NCI-H1092 treated with DMSO at 0.1 percent for 48 hours (cell line): Measurements from ENCODE around the gene ITPRIP.

Experiments
- DNase-seq: peaks from one replicate; lab custom pipeline; 2025; lab: John Stamatoyannopoulos, UW

ITPRIP gene

DNA sequence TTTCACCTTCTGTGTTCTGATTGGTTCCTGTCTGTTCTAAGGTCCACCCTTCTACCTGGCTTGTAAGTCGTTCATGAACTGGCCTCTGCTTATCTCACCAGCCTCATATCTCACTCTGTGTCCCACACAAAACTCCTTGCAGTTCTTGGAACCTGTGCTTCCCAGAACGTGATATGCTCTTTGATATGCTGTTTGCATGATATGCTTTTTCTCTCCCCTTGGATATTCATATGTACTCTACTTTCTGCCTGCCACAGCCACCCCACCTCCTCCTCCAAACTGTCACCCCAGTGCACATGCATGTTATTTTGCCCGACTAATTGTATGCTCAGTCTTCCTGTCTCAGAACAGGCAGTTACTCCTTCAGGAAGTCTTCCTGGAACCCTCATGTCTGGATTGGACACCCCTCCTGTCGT lies 1.9 kb upstream of the ITPRIP start:
- no peak for DNase-seq

DNA sequence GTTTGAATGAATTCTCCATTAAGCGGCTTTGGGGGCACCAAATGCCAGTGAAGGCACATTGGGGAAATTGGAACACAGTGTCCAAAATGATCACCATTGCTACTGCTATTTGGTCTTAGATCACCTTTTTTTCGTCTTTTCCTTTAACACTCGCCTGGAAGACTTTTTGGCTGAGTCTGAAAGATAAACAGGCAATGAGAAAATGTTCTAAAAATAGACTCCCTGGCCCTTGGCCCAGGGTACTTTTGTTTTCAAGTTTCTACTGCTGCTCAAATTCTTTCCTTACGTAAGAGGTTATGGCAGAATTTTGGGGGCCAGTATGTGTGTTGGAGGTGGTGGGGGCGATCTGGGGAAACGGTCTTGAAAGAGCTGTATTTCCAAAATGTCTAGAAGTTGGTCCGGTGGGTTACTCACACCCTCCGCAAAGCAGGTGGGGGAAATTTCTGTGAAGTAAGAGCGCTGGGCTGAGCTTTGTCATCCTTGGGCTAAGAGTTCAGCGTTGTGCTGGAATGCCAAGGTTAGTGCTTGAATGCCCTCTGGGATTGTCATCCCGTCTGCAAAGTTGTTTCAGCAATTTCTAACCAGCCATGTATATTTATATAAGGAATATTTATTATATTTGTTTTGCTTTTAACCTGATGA lies 1.3 kb upstream of the ITPRIP start:
- DNase-seq = no peak

DNA sequence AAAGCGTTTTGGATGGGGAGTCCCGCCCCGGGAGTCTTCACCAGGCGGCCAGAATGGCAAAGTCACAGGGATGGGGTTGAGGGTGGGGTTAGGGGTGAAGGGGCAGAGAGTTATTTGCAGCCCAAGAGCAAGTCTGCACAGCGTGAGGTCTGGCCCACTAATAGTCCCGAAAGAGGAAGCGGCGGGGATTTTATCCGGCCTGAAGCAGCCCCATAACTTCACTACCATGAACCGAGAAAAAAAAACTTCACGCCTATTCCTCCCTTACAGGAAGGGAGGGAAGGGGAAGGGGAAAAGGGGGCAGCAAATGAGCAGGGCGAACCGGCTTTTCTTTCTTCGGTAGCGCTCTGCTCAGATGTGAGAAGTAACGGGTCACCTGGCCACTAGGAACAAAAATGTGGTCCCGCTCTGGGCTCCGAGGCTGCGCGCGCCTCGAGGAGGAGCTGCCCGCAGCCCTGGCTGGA lies 712 bp downstream of the ITPRIP start:
- no peak for DNase-seq

DNA sequence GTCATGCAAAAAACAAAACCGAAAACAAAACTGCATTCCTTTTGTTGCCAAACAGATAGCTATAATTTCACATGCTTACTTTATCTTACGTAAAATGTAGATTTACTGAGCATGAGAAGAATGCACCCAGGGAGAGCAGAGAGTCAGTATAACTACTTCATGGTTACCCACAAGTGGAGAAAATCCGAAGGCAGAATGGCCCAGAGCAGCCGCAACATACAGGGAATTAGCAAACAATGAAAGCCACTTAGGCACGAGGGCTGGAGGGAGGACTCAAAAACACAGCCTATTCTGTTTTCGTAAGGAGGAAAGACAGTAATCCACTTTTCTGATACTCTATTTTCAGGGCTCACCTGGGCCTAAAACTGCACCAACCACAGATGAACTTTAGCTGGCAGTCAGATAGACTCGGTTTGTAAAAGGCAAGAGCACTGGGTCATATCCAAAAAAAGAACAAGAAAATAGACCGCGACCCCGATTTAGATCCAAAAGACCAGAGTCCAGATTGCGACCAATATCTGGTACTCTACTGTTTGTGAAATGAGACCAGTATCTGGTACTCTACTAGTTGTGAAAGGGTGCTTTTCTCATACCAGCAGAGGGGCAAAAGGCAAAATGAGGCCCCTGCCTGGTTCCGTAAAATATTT lies 1.3 kb downstream of the ITPRIP start:
- DNase-seq = no peak

DNA sequence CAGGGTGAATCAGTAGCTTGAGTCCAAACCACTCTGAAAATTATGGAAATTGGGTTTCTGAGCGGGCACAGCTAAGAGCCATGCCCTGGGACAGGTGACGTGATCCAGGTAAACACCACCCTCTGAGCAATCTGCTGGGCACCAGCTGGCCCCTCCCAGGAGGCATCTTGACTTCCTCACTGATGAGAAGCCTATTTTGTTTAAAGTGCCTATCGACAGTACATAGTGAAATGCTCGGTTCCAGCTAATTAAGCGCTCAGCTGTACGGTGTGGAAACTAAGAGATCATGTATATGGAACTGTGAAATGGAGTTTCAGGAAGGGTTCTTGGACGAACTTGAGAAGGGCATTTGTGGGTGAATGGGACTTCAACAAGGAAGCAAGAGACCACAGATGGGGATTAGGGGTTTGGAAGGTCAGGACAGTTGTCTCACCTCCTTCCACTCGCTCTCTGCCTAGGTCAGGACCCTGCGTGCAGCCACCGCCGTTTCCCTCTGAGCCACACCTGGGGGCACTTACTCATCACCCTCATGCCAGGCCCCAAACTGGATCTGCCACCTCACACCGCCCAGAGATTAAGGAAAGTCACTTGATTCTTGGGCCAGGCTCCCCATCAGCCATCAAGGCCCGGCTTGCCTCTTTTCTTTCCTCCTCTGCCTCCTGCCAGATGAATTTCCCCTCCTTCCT lies 3.2 kb downstream of the ITPRIP start:
- DNase-seq = no peak

DNA sequence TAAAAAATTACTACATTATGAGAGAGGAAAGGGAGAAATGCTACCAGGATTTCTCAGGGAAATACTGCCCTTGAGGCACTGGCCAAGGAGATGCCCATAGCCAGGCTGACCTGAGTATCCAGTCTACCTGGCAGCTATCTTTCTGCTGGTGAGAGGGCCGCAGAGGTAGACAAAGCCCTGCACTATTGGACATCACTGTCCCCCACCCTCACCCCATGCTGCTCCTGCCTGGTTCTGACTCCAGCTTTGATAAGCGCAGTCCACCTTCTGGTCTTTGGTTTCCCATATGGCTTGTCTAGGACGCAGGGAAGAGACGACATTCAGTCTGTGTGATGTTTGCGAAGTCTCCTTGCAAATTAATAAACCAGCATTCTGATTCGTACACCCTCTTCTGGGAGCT lies 3.7 kb downstream of the ITPRIP start:
- no peak for DNase-seq

DNA sequence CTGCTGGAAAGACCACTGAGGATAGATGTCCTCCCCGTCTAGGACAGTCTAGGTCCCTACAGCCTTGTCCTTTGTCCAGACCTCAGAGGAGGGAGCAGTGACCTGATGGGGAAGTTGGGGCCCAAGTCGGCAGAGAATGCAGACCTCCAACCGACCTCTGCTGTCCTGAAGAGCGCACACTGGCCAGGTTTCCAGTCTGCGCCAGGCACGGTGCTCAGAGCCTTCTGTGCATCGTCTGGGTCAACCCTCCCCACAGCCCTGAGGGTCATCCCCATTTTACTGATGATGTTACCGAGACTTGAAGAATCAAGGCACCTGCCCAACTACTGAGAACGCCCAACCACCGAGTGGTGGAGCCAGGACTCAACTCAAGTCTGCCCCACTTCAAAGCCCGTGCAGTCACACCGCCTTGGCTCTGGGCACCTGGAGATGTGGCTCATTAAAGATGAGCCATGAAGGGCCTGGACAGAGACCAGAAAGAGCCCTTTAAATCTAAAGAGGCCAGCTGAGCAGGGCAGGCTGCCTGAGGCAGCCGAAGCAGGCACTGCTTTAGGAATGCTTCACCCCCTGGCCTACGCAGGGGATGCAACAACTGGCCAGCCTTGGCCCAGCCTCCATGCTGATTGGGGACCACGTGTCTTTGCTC lies 4.4 kb downstream of the ITPRIP start:
- no peak for DNase-seq

DNA sequence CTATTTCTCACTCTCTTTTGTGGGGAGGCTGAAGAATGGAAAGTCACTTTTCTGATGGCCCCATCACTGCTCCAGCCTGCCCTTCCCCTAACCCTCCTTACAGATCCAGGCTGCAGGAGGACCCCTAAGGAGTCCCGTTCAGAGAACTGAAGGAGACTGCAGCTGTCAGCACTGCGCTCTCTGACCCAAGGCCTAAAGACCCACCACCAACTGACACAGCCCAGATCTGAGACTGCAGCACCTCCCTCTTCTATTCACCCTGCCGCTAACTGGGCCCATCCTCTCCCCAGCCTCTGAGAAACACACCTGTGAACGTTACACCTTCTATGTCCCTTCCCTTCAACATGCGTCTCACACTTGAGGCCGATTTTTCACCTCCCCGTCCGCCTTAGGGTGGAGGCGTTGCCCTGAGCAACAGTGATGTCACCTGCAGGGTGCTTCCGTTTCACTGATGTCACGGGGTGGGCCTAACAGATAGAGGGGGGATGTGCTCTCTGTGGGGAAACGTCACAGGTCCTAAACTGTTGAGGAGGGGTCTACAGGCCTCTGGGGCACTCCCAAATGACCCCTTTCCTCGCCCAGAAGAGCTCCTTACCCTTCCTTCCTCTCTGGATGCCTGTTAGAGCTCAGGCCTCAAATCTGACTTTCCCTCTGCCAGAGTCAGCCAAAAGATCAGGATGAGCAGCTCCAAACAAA lies 5.1 kb downstream of the ITPRIP start:
- DNase-seq = no peak

DNA sequence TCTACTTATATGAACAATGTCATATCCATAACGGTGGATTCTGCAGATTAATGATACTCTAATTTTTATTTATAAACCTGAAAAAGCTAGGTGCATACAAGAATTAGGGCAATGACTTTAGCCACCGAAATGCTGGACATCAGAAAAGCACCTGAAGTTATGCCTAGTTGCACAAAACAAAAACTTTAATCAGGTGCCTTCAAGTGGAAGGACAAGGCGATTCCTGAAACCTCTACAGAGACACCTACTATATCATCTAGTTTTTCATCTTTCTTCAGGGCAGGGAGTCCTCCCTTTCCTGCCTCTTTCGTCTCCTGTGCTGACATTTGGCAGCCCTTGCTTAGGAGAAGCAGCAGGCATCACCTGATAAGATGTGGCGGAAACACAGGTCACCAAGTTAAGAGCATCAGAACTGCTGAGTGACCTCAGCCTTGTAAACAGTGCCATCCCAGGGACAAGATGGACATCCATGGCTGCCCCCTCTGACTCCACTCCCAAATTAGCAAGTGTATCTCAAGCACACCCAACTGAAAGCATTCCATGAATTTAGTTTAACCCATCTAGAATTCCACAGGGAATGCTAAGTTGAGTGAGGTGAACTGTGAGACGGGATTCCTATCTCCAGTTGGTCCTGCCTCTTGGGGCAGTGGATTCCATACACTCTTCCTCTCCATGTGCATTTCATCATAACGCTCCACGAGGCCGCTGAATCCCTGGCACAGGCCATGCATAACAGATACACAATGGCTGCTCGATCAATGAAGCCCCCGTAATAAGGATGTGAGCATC lies 5.8 kb downstream of the ITPRIP start:
- no peak for DNase-seq

DNA sequence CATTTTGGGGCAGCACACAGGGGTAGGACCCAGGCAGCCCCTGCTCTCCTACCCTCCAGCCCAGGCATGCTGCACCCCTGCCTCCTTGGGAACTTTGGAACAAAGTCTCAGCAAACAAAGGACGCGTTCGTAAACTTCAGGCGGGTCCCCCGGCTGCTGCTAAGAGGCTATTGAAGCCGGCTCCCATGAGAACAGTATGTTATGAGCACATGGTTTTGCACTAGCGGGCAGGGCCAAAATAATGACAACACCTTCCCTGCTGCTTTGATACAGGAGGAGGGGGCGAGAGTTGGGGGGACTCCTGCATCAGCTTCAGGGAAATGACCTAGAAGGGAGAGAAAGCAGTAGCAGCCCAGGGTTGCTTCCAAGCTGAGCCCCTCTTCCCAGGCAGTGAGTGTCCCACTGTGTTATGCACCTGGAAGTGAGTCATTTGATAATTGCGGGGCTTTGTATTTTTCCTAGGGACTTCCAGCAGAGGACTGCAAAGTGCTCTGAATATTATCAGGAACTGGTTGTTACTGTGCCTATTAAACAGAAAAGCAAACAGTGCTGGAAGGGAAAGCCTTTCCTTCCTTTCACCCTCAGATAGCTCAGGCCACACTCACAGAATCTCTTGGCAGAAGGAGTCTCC lies 6.9 kb downstream of the ITPRIP start:
- peak; percentile 62 for DNase-seq

DNA sequence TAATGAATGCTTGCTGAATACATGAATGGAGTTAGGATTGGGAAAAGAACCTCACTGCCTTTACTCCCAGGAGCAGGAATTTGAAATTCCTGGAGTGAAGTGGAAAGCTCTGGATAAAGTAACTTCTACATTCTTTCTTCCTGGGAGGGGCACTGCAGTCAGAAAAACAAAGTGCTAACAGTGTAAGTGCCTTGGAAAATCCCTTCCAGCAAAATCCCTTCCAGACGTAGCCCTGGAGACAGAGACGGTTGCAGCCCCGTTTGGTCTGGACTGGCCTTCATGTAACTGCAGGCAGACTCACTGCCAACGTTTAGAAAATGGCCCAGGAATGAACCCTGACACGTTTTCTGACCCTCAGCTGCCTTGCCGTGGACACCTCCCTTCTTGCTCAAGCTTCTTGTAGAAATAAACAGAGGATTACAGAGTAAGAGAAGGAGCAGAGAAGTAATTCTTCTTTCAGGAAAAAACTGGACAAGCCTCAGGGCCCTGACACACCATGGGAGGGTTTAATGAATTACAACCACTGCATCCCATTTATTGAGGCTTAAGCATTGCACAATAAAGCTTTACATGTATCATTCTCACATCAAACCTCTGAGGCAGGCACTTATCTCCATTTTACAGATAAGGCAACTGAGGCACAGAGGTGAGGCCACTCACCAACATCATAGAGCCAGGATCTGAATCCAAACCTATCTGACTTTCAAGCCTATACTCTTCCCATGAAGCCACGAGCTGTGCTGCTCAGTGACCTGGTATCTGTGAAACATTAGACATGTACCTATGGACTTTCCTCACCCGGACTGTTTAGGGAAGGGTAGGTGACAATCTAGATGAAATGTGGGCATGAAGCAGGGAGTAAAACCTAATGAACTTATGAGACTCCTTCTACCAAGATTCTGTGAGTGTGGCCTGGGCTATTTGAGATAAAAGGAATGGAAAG lies 7.8 kb downstream of the ITPRIP start:
- no peak for DNase-seq

DNA sequence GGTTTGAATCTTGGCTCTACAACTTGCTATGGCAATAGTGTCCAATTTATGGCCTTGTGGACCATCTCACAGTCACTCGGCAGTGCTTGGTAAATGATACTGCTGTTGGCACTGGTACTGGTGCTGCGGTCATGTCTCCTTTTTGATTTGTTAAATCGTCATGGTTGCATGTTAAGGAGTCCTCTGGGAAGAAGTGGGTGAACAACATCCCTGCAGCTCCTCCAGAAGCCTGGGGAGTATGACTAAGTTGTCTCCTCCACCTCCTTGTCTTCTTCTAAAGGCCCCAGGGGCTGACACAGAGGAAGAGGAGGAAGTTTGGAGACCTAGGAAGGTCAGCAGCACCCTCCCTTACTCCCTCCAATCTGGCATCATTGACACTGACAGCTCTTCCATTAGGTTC lies 8.5 kb downstream of the ITPRIP start:
- DNase-seq = no peak

DNA sequence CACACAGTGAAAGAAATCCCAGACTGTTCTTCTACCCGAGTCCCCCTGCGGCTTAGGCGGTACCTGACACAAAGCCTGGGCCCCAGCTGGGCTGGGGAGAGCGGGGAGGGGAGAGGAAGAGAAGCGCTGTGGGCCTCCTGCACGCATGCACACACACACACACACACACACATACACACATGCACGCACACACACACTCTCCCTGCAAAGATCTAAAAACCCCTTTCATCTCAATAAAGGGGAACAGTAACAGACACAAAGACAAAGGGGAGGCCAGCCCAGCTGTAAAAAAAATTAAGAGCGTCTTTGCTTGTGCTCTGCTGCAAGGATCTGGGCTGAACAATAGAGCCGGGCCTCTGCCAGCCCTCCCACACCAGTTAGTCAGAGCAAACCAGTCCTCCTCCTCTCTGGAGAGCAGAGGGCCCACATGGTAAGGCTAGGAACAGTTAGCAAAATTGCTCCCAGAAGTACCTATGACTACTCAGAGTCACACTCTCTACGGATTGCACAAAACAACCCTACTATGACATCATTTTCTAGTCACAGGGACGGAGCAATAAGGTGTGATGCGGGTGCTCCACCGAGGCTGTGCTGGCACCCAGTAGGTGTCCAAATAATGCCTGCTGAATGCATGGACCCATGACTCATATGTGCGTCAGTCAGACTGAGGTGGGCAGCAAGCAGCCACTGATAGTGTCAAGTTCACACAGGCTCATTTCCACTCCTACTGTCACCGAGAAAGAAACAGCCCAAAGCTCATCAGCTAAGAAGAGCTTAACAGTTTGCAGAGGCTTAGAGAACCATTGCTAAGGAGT lies 9.2 kb downstream of the ITPRIP start:
- DNase-seq = peak; percentile 36

DNA sequence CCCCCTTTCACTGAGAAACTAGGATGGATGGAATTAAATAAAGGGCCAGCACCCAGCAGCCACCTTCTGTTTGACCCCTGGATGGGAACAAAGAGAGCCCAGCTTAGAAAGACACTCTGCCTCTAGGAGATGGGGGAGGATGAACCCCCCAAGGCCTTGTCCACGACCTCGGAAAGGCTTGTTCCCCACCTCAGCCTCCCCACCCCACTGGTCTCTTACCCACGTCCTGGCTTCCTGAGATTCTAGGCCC lies 9.7 kb downstream of the ITPRIP start:
- no peak for DNase-seq

DNA sequence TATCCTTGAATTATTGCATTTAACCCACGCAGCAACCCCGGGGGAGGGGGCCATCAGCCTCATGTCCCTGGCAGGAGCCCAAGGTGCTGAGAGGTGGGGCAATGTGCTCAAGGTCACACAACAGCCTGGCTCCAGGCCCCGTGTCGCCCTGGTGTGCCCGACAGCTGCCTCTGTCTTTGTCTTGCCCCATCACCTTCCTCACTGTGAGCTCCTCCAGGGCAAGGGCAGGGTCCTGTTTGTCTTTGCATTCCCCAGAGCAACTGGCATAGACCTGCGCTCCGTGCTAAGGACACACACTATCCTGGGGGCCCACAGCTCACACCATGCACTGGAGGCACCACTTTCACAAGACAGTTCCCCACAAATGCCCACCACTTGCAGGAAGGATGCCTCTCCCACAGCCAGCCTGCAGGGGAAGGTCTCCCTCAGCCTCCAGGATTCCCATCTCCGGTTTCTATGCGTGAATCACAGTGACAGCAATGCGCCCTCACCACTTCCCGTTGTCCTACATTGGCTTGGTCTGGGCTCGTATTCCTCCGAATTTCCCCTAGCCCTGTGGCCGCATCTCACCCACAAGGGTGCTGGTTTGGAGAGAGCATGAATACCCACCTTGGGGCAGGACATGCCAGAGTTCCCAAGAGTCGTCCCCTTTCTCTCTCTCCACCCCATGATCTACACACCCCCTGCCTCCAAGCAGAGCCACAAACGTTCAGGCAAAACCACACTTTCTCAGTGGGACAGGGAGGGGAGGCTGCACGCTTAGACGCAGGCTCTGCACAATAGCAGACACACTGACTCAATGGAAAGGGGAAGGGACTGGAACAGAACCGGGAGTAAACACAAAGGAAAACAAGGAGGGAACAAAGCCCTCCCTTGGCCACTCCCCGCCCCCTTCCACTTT lies 10.3 kb downstream of the ITPRIP start:
- no peak for DNase-seq

DNA sequence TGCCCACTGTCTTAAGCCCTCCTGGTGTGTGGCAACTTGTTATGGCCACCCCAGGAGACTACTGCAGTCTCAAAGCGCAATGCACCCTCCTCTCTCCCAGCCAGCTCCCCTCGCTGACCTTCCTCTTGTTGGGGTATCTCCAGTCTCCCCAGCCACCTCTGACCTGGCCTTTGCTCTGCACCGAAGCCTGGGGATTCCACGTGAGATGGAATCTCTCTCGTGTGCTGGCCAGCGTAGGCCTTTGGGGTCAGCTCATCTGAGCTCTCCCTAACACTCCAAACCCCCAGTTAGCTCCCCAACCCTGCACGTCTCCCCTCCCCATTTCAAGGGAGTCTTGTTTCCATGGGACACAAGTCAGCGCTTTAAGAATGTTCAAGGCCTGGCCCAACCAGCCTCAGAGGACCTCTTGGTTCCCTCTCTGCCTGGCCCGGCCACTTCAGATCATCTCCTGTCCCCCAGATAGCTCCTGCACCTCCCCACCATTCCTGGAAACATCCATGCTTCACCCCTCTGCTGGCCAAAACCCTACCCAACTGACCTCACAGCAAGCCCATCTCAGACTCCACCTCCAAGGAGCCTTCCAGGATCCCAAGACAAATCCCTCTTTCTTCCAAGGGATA lies 11.2 kb downstream of the ITPRIP start:
- DNase-seq = no peak
